Ecto neural progenitor cell (in vitro differentiated cells): Measurements from ENCODE around the gene PCDHB2.
"Not testable (repeated sequence)": the region's sequence is repeated elsewhere in the genome, so short reads cannot be mapped to it uniquely, and the experiment has no call there.

Experiments used
- DNase-seq: peaks from one replicate; pipeline ENCODE4 v3.0.0-alpha.2; 2018; ENCODE audit warnings: low spot score

The PCDHB2 gene

DNA sequence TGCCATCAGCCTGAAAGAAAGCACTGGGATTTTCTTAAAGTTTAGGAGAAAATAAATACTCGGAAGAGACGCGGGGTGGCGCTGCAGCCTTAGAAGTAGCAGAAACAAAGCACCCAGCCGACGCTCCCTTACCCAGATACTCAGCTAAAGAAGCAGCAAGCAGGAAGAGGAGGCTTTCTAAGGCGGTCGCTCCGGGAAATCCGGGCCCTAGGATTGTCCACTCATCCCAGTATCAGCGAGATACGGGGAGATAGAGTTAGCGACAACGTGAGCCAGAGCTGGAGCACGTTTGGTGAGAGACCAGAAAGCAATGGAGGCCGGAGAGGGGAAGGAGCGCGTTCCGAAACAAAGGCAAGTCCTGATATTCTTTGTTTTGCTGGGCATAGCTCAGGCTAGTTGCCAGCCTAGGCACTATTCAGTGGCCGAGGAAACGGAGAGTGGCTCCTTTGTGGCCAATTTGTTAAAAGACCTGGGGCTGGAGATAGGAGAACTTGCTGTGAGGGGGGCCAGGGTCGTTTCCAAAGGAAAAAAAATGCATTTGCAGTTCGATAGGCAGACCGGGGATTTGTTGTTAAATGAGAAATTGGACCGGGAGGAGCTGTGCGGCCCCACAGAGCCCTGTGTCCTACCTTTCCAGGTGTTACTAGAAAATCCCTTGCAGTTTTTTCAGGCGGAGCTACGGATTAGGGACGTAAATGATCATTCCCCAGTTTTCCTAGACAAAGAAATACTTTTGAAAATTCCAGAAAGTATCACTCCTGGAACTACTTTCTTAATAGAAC, at the start of gene PCDHB2:
PCDHB2 (plus strand) TSS at position 135 of the 782 bp plus-strand sequence; CDS start at position 311, 176 bp downstream.
- DNase-seq: peak; percentile 80

DNA sequence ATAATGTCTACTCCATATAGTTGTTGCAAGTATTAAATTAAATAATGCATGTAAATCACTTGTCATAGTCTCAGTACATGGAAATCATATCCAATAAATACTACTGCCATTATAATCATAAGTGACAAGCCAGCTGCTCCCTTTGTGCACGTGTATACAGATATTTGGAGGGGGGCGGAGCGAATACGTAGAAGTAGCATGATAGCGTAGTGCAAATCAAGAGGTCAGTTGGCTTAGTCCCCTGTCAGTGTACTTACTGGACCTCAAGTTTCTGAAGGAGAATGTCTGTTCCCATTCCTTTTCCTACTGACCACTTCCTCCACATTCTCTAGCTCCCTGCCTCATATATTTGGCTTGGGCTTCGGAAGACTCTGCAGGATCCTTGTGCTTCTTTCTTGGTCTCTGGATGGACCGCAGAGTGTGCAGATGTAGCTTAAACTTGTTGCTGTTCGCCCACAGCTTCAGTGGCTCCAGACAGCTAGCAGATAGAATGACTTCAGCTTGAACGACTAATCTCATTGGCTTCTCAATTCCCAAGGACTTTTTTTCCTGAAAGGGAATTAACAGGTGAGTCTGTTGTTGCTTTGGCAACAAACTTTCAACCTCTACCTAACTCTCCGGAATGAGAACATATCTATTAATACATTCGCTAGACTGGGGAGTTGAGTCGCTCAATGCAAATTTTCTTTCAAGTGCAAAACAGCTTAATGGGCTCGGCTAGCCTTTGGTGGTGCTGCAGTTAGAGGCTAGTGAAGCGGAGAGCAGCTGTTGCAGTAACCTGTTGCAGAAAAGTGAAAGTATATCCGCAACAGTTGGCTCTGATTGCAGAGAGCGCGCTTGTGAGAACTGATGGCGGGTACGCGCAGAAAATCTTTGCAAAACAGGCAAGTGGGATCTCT, 43.5 kb upstream of the PCDHB2 start, which contains the start of gene PCDHB1:
PCDHB1 (plus strand) TSS at position 753 of the 899 bp plus-strand sequence; CDS start at position 850, 97 bp downstream.
- peak; percentile 49 for DNase-seq

DNA sequence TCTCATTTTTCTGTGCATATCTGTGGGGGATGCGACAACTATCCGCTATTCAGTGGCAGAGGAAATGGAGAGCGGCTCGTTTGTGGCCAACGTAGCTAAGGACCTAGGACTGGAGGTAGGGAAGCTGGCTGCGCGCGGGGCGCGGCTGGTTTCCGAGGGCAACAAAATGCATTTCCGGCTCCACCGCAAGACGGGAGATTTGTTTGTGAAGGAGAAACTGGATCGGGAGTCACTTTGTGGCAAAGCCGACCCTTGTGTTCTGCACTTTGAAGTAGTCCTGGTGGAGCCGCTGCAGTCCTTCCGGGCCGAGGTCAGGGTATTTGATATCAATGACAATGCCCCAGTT, 42.9 kb upstream of the PCDHB2 start:
- peak; percentile 55 for DNase-seq

DNA sequence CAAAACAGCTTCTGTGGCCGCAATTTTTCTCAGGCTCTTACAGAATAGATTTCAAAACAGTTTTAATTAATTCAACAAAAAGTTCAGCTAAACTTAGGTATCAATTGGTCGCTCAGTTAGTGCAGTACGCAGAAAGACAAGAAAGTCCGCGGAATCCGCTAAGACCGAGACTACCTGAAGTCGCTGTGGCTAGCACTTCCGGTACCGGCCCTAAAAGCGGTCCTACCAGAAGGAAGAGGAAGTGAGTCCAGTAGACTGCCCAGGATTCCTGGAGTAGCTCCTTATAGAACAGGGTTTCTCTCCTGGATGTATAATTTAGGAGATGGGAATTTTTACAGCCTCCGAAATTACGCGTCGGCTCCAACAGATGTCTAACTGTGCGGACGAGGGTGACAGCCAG, 16.6 kb upstream of the PCDHB2 start:
- no peak for DNase-seq

DNA sequence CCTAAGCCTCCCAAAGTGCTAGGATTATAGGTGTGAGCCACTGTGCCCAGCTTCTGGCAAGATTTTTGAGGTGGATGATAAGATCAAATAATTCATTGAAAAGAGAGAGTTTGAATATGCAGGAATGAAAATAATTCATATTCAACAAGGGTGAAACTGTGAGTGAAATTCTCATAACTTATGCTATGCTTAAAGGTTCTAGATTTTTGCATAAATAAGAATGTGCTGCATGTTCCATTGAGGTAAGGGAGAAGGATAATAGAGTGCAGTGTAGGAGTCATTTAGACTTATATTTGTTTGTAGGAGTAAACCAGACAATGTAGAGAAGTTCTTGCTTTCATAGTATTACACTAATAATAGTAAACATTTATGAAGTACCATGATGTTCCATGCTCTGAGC, 12.2 kb upstream of the PCDHB2 start:
- DNase-seq: no peak

DNA sequence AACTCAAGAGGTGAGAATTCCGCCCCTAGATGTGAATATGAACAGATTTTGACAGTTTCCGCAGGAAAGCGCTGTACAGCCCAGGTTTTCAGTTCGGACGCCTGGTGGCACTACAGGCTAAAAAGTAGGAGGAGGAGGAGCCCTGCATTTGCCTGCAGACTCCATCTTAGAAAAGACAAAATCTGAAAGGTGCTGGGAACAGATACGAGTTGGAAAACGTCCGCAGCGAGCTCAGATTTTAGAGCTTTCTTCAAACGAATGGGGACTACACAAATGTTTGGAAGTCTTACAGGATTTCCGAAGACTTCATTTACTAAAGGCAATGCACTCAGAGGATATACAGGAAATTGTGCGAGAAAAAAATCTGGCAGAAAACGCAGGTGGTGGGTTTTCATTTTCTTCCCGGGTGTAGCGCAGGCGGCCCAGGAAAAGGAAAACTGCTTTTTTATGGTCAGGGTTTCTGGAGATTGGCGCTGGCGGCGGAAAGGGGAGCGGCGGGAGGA, 9.9 kb upstream of the PCDHB2 start:
- peak; percentile 69 for DNase-seq

DNA sequence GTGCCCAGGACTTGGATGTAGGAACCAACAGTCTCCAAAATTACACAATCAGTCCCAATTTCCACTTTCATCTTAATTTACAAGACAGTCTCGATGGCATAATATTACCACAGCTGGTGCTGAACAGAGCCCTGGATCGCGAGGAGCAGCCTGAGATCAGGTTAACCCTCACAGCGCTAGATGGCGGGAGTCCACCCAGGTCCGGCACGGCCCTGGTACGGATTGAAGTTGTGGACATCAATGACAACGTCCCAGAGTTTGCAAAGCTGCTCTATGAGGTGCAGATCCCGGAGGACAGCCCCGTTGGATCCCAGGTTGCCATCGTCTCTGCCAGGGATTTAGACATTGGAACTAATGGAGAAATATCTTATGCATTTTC, 837 bp downstream of the PCDHB2 start:
- DNase-seq: no peak

DNA sequence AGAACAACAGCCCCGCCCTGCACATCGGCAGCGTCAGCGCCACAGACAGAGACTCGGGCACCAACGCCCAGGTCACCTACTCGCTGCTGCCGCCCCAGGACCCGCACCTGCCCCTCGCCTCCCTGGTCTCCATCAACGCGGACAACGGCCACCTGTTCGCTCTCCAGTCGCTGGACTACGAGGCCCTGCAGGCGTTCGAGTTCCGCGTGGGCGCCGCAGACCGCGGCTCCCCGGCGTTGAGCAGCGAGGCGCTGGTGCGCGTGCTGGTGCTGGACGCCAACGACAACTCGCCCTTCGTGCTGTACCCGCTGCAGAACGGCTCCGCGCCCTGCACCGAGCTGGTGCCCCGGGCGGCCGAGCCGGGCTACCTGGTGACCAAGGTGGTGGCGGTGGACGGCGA, 1.8 kb downstream of the PCDHB2 start:
- not testable (repeated sequence) for DNase-seq

DNA sequence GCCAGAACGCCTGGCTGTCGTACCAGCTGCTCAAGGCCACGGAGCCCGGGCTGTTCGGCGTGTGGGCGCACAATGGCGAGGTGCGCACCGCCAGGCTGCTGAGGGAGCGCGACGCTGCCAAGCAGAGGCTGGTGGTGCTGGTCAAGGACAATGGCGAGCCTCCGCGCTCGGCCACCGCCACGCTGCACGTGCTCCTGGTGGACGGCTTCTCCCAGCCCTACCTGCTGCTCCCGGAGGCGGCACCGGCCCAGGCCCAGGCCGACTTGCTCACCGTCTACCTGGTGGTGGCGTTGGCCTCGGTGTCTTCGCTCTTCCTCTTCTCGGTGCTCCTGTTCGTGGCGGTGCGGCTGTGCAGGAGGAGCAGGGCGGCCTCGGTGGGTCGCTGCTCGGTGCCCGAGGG, 2.2 kb downstream of the PCDHB2 start:
- DNase-seq: not testable (repeated sequence)

DNA sequence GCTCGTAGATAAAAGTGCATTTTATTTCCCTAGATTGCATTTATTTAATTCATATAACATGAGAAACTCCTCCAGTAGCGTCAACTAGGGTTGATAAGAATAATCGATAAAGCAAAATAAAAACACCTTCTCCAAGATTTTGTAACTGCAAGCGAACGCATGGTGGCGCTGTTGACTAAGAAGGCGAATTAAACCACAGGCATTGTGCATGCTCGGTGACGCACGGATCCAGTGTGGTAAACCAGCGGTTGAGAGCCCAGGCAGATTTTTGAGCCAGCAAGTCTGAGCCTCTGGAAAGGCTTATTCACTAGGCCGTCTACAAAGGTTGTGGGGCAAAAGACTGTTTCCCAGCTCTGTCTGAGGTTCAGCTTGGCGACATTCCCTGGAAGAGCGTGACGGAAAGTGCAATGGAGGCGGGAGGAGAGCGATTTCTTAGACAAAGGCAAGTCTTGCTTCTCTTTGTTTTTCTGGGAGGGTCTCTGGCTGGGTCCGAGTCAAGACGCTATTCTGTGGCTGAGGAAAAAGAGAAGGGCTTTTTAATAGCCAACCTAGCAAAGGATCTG, 5.9 kb downstream of the PCDHB2 start, which contains the start of gene PCDHB3:
PCDHB3 (plus strand) TSS at position 231 of the 563 bp plus-strand sequence; CDS start at position 408, 177 bp downstream.
- DNase-seq: no peak

DNA sequence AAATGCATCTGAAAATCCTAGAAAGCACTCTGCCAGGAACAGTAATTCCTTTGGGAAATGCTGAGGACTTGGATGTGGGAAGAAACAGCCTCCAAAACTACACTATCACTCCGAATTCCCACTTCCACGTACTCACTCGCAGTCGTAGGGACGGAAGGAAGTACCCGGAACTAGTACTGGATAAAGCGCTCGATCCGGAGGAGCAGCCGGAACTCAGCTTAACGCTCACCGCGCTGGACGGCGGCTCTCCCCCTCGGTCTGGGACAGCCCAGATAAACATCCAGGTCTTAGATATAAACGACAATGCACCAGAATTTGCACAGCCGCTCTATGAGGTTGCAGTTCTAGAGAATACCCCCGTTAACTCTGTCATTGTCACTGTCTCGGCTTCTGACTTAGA, 6.6 kb downstream of the PCDHB2 start:
- DNase-seq: no peak

DNA sequence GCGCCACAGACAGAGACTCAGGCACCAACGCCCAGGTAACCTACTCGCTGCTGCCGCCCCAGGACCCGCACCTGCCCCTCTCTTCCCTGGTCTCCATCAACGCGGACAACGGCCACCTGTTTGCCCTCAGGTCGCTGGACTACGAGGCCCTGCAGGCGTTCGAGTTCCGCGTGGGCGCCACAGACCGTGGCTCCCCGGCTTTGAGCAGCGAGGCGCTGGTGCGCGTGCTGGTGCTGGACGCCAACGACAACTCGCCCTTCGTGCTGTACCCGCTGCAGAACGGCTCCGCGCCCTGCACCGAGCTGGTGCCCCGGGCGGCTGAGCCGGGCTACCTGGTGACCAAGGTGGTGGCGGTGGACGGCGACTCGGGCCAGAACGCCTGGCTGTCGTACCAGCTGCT, 7.7 kb downstream of the PCDHB2 start:
- not testable (repeated sequence) for DNase-seq

DNA sequence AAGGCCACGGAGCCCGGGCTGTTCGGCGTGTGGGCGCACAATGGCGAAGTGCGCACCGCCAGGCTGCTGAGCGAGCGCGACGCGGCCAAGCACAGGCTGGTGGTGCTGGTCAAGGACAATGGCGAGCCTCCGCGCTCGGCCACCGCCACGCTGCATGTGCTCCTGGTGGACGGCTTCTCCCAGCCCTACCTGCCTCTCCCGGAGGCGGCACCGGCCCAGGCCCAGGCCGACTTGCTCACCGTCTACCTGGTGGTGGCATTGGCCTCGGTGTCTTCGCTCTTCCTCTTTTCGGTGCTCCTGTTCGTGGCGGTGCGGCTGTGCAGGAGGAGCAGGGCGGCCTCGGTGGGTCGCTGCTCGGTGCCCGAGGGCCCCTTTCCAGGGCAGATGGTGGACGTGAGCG, 8.1 kb downstream of the PCDHB2 start:
- not testable (repeated sequence) for DNase-seq

DNA sequence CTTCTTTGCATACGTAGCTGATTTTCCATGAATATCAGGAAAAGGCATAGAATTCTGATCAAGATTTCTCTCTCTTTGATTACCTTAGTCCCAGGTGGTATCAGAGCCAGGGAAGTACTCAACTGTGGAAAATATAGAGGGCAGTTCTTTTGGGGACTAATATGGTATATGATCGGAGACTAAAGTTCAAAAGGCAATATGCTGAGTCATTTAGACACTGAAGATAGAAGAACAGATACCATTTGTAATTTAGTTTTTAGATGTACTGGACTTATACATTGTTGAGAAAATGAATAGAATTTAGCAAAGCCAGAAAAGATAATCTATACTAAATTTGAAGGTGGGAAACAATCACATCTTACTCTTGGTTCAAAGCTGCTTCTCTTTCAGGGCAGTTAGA, 10.9 kb downstream of the PCDHB2 start:
- no peak for DNase-seq

DNA sequence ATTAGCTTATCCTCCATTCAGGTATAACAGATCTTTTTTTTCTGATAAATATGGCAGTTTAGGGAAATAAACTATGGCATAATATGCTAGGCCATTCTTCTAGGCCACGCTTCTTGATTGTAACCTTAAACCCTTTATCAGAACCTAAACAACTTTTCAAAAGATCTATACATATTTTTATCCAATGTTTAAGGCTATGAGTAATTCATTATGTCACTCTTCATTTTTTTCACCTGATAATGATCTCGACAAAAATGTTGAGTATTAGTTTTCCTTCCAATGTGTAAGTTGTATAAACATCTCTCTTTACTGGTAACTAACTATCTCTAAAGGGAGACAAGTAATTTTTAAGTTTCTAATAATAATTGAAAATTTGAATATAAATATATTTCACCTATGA, 24.8 kb downstream of the PCDHB2 start:
- DNase-seq: no peak

DNA sequence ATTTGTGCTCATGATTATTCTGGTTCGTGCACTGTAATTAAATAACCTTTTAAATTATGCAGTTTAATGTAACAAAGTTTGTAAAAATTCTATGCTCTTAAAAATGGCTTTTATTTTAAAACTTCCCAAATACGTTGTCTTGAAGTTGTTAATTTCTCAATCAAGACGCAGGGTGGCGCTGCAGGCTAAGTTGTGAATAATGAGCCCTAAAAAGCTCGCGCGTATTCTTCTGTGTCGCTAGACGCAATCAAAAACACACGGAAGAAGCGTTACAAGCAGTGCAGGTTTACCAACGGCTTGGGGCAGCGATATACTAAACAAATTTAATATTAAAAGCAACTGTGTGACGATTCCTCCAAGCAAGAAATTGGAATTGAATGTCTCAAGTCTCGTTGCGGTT, 27.1 kb downstream of the PCDHB2 start, which contains the start of gene PCDHB4:
PCDHB4 (plus strand) TSS at position 256 of the 400 bp plus-strand sequence. CDS start 181 bp downstream, outside the sequence.
- DNase-seq: no peak

DNA sequence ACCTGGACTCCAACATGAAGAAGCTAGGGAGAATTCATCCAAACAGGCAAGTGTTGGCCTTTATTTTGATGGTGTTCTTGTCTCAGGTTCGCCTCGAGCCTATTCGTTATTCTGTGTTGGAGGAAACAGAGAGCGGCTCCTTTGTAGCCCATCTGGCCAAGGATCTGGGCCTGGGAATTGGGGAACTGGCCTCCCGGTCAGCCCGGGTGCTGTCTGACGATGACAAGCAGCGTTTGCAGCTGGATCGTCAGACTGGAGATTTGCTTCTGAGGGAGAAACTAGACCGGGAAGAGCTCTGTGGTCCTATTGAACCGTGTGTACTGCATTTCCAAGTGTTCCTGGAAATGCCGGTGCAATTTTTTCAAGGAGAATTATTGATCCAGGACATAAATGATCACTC, 27.6 kb downstream of the PCDHB2 start:
- DNase-seq: no peak

DNA sequence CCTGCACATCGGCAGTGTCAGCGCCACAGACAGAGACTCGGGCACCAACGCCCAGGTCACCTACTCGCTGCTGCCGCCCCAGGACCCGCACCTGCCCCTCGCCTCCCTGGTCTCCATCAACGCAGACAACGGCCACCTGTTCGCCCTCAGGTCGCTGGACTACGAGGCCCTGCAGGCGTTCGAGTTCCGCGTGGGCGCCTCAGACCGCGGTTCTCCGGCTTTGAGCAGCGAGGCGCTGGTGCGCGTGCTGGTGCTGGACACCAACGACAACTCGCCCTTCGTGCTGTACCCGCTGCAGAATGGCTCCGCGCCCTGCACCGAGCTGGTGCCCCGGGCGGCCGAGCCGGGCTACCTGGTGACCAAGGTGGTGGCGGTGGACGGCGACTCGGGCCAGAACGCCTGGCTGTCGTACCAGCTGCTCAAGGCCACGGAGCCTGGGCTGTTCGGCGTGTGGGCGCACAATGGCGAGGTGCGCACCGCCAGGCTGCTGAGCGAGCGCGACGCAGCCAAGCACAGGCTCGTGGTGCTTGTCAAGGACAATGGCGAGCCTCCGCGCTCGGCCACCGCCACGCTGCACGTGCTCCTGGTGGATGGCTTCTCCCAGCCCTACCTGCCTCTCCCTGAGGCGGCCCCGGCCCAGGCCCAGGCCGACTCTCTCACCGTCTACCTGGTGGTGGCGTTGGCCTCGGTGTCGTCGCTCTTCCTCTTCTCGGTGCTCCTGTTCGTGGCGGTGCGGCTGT, 29.2 kb downstream of the PCDHB2 start:
- DNase-seq: not testable (repeated sequence)

DNA sequence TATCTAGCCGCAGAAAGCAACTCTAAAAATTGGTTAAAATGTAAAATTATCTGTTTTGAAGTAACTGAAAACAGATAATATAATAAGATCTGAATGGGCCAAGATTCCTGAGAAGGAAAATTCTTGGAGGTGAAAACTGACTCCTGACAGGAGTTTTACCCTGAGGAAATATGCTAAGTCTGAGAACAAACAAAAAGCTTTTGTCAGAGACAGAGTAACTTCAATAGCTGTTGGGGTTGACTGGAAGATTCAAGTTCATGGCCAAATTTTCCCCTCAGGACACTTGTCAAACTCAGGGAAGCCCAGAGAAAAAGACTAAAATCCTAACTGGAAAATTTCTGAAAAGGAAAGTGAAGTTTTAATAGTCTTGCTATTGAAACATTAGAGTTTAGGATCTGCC, 32.9 kb downstream of the PCDHB2 start:
- DNase-seq: no peak

DNA sequence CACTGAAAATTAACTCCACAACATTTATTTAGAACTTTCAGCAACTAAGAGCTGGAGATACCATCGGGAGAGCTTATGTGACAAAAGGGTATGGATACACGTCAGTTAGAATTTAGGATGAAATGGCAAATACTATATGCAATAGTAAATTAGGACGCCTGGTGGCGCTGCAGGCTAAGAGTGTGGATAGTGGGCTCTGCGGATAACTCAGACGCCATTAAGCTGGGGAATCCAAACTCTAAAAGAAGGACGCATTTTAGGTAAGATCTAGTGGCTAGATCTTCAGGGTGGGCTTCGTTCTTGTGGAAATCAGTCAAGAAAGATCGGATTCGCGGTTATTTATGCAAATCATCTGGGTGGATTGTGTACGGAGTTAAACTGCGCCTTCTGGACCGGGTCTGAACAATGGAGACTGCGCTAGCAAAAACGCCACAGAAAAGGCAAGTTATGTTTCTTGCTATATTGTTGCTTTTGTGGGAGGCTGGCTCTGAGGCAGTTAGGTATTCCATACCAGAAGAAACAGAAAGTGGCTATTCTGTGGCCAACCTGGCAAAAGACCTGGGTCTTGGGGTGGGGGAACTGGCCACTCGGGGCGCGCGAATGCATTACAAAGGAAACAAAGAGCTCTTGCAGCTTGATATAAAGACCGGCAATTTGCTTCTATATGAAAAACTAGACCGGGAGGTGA, 40.8 kb downstream of the PCDHB2 start, which contains the start of gene PCDHB5:
PCDHB5 (plus strand) TSS at position 177 of the 688 bp plus-strand sequence; CDS start at position 406, 229 bp downstream.
- DNase-seq: peak; percentile 68
